Activated CD8-positive, alpha-beta T cell treated with anti-CD3 and anti-CD28 coated beads, Interleukin-2, amount 10 ng/mL, durations not matched to agents 7 days and 5 days (primary cell): ENCODE data around the gene NBEAL2. TPM values are rescaled to one million over a fixed set of nuclear protein-coding genes. Genes with fewer than 3 reads are reported as not detected.

Source experiments
- ATAC-seq: fragments of 150-1000 bp; cut with Tn5 transposase; one replicate; pipeline ENCODE4 v1.10.0; 2021; ENCODE audit warnings: moderate library complexity
- CTCF ChIA-PET: fragments of 350-600 bp; sonication (Branson Sonifier 250); formaldehyde crosslinking; loops from one replicate; lab custom pipeline; 2021; ENCODE audit warnings: antibody characterized with exemption; lab: Charles Lee
- POLR2A ChIA-PET: fragments of 350-600 bp; sonication (Branson Sonifier 250); formaldehyde crosslinking; loops from one replicate; lab custom pipeline; 2021; ENCODE audit warnings: antibody characterized with exemption; lab: Charles Lee
- DNase-seq: peaks from one replicate; pipeline ENCODE4 v3.0.0-alpha.2; 2020
- H3K27ac Mint-ChIP-seq: one replicate; pipeline ENCODE4 v1.8.0; 2021; ENCODE audit warnings: mild to moderate bottlenecking, mixed read lengths
- H3K27me3 Mint-ChIP-seq: one replicate; pipeline ENCODE4 v1.8.0; 2021; ENCODE audit warnings: low read depth, mixed read lengths
- H3K36me3 Mint-ChIP-seq: one replicate; pipeline ENCODE4 v1.8.0; 2021; ENCODE audit warnings: low read depth, mixed read lengths
- H3K4me1 Mint-ChIP-seq: one replicate; pipeline ENCODE4 v1.8.0; 2021; ENCODE audit warnings: low read depth, mixed read lengths
- H3K4me3 Mint-ChIP-seq: one replicate; pipeline ENCODE4 v1.8.0; 2021; ENCODE audit warnings: mild to moderate bottlenecking, mixed read lengths
- H3K9me3 Mint-ChIP-seq: one replicate; pipeline ENCODE4 v1.8.0; 2022; ENCODE audit warnings: mixed read lengths; ENCODE audit not compliant: insufficient read depth
- total RNA-seq, 2 experiments: library from RNA; stranded (reverse); gene quantifications; one replicate each; pipeline ENCODE4 v1.2.3, GENCODE V29; 2021

The NBEAL2 gene
- total RNA-seq, 2 experiments from 2014 or later = 206 to 212 TPM

DNA sequence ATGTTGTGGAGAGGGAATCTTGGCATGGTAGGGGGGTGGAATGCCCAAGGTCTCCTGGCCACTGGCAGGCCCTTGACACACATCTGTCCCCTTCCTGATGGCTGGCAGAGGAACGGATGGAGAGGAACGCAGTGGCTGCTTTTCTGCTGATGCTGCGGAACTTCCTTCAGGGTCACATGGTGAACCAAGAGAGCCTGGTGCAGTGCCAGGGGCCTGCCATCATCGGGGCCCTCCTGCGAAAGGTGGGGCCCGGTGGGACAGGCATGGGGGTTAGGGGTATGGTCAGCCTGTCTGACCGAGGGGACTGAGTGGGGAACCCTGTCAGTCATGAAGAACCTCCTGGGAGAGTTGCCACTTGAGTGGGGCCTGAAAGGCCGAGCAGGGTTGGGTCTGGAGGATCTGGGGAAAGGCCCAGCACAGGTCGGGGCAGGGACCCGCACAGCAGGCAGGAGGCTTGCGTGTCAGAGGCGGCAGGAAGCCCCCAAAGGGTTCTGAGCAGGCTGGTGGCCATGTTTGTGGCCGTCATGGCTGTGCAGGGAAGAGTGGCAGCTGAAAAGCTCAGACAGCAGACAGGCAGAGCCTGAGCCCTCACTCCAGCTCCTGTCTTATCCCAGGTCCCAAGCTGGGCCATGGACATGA is 18.1 kb downstream of the NBEAL2 start:
- Mint-ChIP-seq H3K4me1 (peaks cover 39% of the 10 kb centered on the region), H3K4me3 (no peak overlapping the region), H3K27ac (peak overlapping the region; percentile 79), H3K36me3 (peaks cover 45% of the 10 kb centered on the region), H3K9me3 (no peaks in the 10 kb centered on the region), H3K27me3 (no peaks in the 10 kb centered on the region)
- ChIA-PET POLR2A (interaction anchor here (0.9 to 1.4 kb wide), 3 partner anchors 10 to 16 kb away, joined by 3 to 4 read pairs (median 4); no protein-coding TSS in a partner anchor), CTCF (interaction anchor here (0.7 to 3.2 kb wide), 13 partner anchors 11 to 132 kb away, joined by 3 to 15 read pairs (median 4); no protein-coding TSS in a partner anchor)
- no peak for DNase-seq
- no peak for ATAC-seq

- DNase-seq = peak; percentile 76
- H3K27me3 Mint-ChIP-seq = no peaks in the 10 kb centered on the region
- H3K36me3 Mint-ChIP-seq = peaks cover 49% of the 10 kb centered on the region
- CTCF ChIA-PET = interaction anchor here (0.6 to 3.2 kb wide), 16 partner anchors 8 to 133 kb away, joined by 3 to 15 read pairs (median 4); no protein-coding TSS in a partner anchor
- ATAC-seq = peak; percentile 66
- H3K4me1 Mint-ChIP-seq = peaks cover 39% of the 10 kb centered on the region
- POLR2A ChIA-PET = interaction anchor here (0.9 kb wide), 1 partner anchor 13 kb away, joined by 3 read pairs; no protein-coding TSS in a partner anchor
- H3K4me3 Mint-ChIP-seq = no peak overlapping the region
- H3K27ac Mint-ChIP-seq = peak overlapping the region; percentile 79
- no peaks in the 10 kb centered on the region for H3K9me3 Mint-ChIP-seq
Observed at GRCh38 chr3:46998121-46998851, 18.8 kb downstream of the NBEAL2 start.

- H3K4me1 Mint-ChIP-seq = peaks cover 39% of the 10 kb centered on the region
- H3K27me3 Mint-ChIP-seq = no peaks in the 10 kb centered on the region
- CTCF ChIA-PET = interaction anchor here (0.6 to 3.2 kb wide), 10 partner anchors 7 to 86 kb away, joined by 3 to 15 read pairs (median 4); no protein-coding TSS in a partner anchor
- DNase-seq (no peak), ATAC-seq (no peak)
- H3K4me3 Mint-ChIP-seq = no peak overlapping the region
- H3K36me3 Mint-ChIP-seq = peaks cover 52% of the 10 kb centered on the region
- no peaks in the 10 kb centered on the region for H3K9me3 Mint-ChIP-seq
- peak overlapping the region; percentile 15 for H3K27ac Mint-ChIP-seq
- POLR2A ChIA-PET = no interaction called here
Observed at GRCh38 chr3:46998852-46999515, 19.5 kb downstream of the NBEAL2 start.

DNA sequence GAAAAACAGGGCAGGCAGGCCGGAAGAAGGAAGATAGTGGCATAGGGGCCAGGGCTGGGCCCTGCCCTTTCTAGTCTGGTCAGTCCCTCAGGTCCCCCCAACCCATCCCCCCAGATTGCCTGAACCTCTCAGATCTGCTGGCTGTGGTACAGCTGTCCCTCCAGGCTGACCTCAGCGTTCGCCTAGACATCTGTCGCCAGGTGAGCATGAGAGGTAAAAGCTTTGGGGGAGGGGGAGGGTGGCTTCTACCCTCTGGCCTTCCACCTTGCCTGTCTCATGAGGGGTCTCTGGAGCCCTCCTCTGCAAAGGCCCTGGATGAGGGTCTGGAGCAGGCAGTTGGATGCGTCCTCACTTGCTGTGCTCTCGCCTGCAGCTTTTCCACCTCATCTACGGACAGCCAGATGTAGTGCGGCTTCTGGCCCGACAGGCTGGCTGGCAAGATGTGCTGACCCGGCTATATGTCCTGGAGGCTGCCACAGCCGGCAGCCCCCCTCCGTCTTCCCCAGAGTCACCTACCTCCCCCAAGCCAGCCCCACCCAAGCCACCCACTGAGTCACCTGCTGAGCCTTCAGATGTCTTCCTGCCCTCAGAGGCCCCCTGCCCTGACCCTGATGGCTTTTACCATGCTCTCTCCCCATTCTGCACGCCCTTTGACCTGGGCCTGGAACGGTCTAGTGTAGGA is 20.2 kb downstream of the NBEAL2 start:
- ATAC-seq (no peak), DNase-seq (no peak)
- Mint-ChIP-seq H3K4me1 (peaks cover 39% of the 10 kb centered on the region), H3K4me3 (no peak overlapping the region), H3K9me3 (no peaks in the 10 kb centered on the region), H3K27ac (peak overlapping the region; percentile 52), H3K36me3 (peaks cover 49% of the 10 kb centered on the region), H3K27me3 (no peaks in the 10 kb centered on the region)
- CTCF ChIA-PET = interaction anchor here (0.6 to 3.0 kb wide), 4 partner anchors 11 to 86 kb away, joined by 3 to 15 read pairs (median 3); no protein-coding TSS in a partner anchor
- POLR2A ChIA-PET = no interaction called here

GRCh38 chr3:47000198-47000815 is 20.8 kb downstream of the NBEAL2 start:
- peaks cover 39% of the 10 kb centered on the region for H3K4me1 Mint-ChIP-seq
- peak overlapping the region; percentile 52 for H3K27ac Mint-ChIP-seq
- no peaks in the 10 kb centered on the region for H3K27me3 Mint-ChIP-seq
- DNase-seq (no peak), ATAC-seq (no peak)
- POLR2A ChIA-PET = no interaction called here
- no peak overlapping the region for H3K4me3 Mint-ChIP-seq
- H3K36me3 Mint-ChIP-seq = peaks cover 51% of the 10 kb centered on the region
- no peaks in the 10 kb centered on the region for H3K9me3 Mint-ChIP-seq
- CTCF ChIA-PET = no interaction called here

DNA sequence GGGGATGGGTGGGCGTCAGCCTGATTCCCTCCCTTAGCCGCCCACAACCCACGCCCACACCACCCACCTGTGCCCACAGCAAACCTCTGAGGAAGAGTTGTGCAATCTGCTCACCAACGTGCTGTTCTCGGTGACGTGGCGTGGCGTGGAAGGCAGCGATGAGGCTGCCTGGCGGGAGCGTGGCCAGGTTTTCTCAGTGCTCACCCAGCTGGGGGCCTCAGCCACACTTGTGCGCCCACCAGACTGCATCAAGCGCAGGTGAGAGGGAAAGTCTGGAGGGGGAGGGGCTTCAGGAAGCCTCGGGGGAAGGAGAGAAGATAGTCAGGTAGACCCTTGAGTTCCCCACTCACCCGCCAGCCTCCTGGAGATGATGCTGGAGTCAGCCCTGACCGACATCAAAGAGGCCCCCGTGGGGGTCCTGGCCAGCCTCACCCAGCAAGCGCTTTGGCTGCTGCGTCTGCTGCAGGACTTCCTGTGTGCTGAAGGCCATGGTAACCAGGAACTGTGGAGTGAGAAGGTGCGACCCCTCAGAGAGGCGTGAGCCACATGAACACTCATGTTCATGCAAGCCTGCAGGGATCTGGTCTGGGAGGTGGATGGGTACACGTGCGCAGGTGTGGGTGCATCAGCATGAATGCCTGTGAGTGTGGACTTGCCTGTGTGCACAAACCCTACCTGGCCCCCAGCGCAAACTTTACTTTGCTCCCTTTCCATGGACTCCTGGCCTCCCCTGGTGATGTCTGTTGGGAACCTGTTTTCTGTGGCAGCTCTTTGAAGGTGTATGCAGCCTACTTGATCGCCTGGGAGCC is 21.7 kb downstream of the NBEAL2 start:
- Mint-ChIP-seq H3K4me3 (no peak overlapping the region), H3K27ac (no peak overlapping the region), H3K9me3 (no peaks in the 10 kb centered on the region), H3K27me3 (no peaks in the 10 kb centered on the region), H3K36me3 (peaks cover 59% of the 10 kb centered on the region), H3K4me1 (peaks cover 34% of the 10 kb centered on the region)
- ATAC-seq (no peak), DNase-seq (no peak)
- CTCF ChIA-PET = no interaction called here
- POLR2A ChIA-PET = no interaction called here

- Mint-ChIP-seq H3K27ac (no peak overlapping the region), H3K27me3 (no peaks in the 10 kb centered on the region), H3K9me3 (no peaks in the 10 kb centered on the region), H3K4me3 (no peak overlapping the region), H3K36me3 (peaks cover 65% of the 10 kb centered on the region), H3K4me1 (peaks cover 28% of the 10 kb centered on the region)
- ATAC-seq = no peak
- ChIA-PET POLR2A (no interaction called here), CTCF (no interaction called here)
- no peak for DNase-seq
Observed at GRCh38 chr3:47001731-47002170, 22.3 kb downstream of the NBEAL2 start.

DNA sequence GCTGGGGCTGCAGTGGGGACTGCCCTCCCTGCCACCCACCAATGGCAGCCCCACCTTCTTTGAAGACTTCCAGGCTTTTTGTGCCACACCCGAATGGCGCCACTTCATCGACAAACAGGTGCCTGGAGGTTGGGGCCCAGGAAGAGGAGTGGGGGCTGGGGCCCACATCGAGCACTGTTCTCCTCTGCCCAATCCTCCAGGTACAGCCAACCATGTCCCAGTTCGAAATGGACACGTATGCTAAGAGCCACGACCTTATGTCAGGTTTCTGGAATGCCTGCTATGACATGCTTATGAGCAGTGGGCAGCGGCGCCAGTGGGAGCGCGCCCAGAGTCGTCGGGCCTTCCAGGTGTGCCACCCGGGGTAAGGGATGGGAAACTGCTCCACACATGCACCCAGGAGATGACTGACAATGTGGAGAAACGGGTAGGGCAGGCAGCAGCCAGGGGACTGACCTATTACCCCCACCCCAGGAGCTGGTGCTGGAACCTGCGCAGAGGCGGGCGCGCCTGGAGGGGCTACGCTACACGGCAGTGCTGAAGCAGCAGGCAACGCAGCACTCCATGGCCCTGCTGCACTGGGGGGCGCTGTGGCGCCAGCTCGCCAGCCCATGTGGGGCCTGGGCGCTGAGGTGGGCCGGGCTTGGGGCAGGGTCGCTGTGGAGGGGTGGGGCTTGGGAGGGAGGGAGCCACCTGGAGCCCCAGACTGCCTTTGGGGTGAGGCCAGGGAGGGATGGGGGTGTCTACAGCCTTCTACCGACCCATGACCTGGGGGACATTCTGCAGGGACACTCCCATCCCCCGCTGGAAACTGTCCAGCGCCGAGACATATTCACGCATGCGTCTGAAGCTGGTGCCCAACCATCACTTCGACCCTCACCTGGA is 22.9 kb downstream of the NBEAL2 start:
- DNase-seq (no peak), ATAC-seq (no peak)
- Mint-ChIP-seq H3K36me3 (peaks cover 64% of the 10 kb centered on the region), H3K4me3 (no peak overlapping the region), H3K27me3 (no peaks in the 10 kb centered on the region), H3K27ac (no peak overlapping the region), H3K9me3 (no peaks in the 10 kb centered on the region), H3K4me1 (peaks cover 21% of the 10 kb centered on the region)
- CTCF ChIA-PET = no interaction called here
- POLR2A ChIA-PET = no interaction called here

DNA sequence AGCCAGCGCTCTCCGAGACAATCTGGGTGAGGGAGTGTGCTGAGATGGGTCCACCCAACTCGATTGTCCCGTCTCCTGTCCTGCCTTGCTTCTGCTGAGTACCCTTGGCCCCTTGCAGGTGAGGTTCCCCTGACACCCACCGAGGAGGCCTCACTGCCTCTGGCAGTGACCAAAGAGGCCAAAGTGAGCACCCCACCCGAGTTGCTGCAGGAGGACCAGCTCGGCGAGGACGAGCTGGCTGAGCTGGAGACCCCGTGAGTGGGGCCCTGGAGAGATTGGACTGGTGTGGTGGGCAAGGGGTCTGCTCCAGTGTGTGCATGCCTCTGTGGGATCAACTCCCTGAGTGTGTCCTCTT is 23.6 kb downstream of the NBEAL2 start:
- CTCF ChIA-PET = no interaction called here
- H3K9me3 Mint-ChIP-seq = no peaks in the 10 kb centered on the region
- peaks cover 16% of the 10 kb centered on the region for H3K4me1 Mint-ChIP-seq
- POLR2A ChIA-PET = no interaction called here
- no peak overlapping the region for H3K27ac Mint-ChIP-seq
- DNase-seq (no peak), ATAC-seq (no peak)
- no peak overlapping the region for H3K4me3 Mint-ChIP-seq
- peaks cover 61% of the 10 kb centered on the region for H3K36me3 Mint-ChIP-seq
- H3K27me3 Mint-ChIP-seq = no peaks in the 10 kb centered on the region
